K562 (cell line): ENCODE results near the gene PTPN7. TPM values are rescaled to one million over a fixed set of nuclear protein-coding genes. Genes with fewer than 3 reads are reported as not detected.

Experiments
- ATAC-seq: fragments of 200-7000 bp; cut with Tn5 transposase; 3 replicates; pipeline ENCODE4 v1.9.1; 2020; ENCODE audit warnings: moderate library complexity
- BruUV-seq: library from RNA; stranded (reverse); fragments of 400-500 nt; replicated peaks from 2 replicates; lab custom pipeline; 2021; lab: Mats Ljungman, UMichigan
- CTCF ChIA-PET: fragments of 300-600 bp; formaldehyde crosslinking; extraction: SDS; loops from one replicate; lab custom pipeline; 2021; ENCODE audit warnings: low intra/inter-chr PET ratio; lab: Yijun Ruan, JAX
- POLR2A ChIA-PET: fragments of 300-600, 350-650 bp; sonication (Branson Sonifier 250); formaldehyde crosslinking; extraction: SDS; loops from one replicate; lab custom pipeline; 2021; ENCODE audit warnings: antibody characterized with exemption, inconsistent platforms; lab: Yijun Ruan, JAX
- DNase-seq, 4 experiments: peaks; one replicate each; pipeline versions ENCODE4 v3.0.0 to v3.0.0-alpha.2; 2011 to 2018; ENCODE audit warnings: low spot score in 3 of 4, mixed read lengths in 3 of 4; ENCODE audit errors: extremely low read depth in 1 of 4
- FAIRE-seq: peaks from 2 replicates; lab custom pipeline; 2011; peaks lifted over from hg19 to GRCh38; lab: Jason Lieb, UNC
- H2AFZ ChIP-seq: 2 replicates; pipeline ENCODE4 v1.6.0; 2011; ENCODE audit warnings: low read depth, low read length, control low read depth, inconsistent platforms
- H3K27ac ChIP-seq: fragments of 200-600 bp; 3 replicates; pipeline ENCODE4 v1.8.0; 2011; ENCODE audit warnings: low read depth, mild to moderate bottlenecking, control low read depth, inconsistent platforms, low read length, moderate library complexity, mixed read lengths; ENCODE audit errors: extremely low read depth
- H3K27me3 ChIP-seq, 2 experiments: fragments of 300-600 bp in 1 of 2; 2 replicates in 1 of 2; 3 replicates in 1 of 2; pipeline versions ENCODE4 v1.6.0 to v1.8.0; 2011; ENCODE audit warnings: inconsistent platforms in 2 of 2, low read length in 2 of 2, mild to moderate bottlenecking in 1 of 2, mixed read lengths in 1 of 2, moderate library complexity in 1 of 2; ENCODE audit not compliant: control insufficient read depth in 2 of 2, insufficient read depth in 2 of 2
- H3K36me3 ChIP-seq: fragments of 300-600 bp; 3 replicates; pipeline ENCODE4 v1.8.0; 2011; ENCODE audit warnings: mild to moderate bottlenecking, low read length, inconsistent platforms; ENCODE audit not compliant: control insufficient read depth, insufficient read depth
- H3K4me1 ChIP-seq, 2 experiments: fragments of 200-600 bp in 1 of 2; replicated peaks in 1 of 2; 2 replicates in 1 of 2; 3 replicates in 1 of 2; pipeline versions ENCODE4 v1.5.1 to v1.8.0; 2011; ENCODE audit warnings: inconsistent platforms in 2 of 2, low read length in 2 of 2, mild to moderate bottlenecking in 1 of 2, mixed read lengths in 1 of 2, moderate library complexity in 1 of 2; ENCODE audit not compliant: control insufficient read depth in 2 of 2, insufficient read depth in 2 of 2
- H3K4me2 ChIP-seq: 2 replicates; pipeline ENCODE4 v1.6.1; 2011; ENCODE audit warnings: low read length, control low read depth, inconsistent platforms, mixed read lengths; ENCODE audit not compliant: insufficient read depth
- H3K4me3 ChIP-seq: fragments of 200-600 bp; sonication (generic), shearing (Covaris generic); 2 replicates; pipeline ENCODE4 v1.5.1; 2016; ENCODE audit warnings: control low read depth, inconsistent platforms
- H3K79me2 ChIP-seq: fragments of 200-600 bp; 3 replicates; pipeline ENCODE4 v1.8.0; 2011; ENCODE audit warnings: low read length, inconsistent platforms; ENCODE audit not compliant: control insufficient read depth, insufficient read depth
- H3K9ac ChIP-seq, 2 experiments: 2 replicates each; pipeline versions ENCODE4 v1.6.0 to v1.6.1; 2011; ENCODE audit warnings: low read depth in 2 of 2, low read length in 2 of 2, control low read depth in 1 of 2, inconsistent platforms in 1 of 2, mild to moderate bottlenecking in 1 of 2, mixed read lengths in 1 of 2; ENCODE audit not compliant: insufficient read depth in 1 of 2
- H3K9me1 ChIP-seq: one replicate; pipeline ENCODE4 v1.6.0; 2011; ENCODE audit warnings: inconsistent platforms, mild to moderate bottlenecking, low read length, moderate library complexity; ENCODE audit not compliant: control insufficient read depth, insufficient read depth
- H3K9me3 ChIP-seq: replicated peaks from 2 replicates; pipeline ENCODE4 v1.5.1; 2011; ENCODE audit warnings: low read depth, low read length, inconsistent platforms; ENCODE audit not compliant: control insufficient read depth, insufficient read depth
- H4K20me1 ChIP-seq: replicated peaks from 2 replicates; pipeline ENCODE4 v1.6.1; 2011; ENCODE audit warnings: low read length, inconsistent platforms, mixed read lengths; ENCODE audit not compliant: control insufficient read depth, insufficient read depth
- CREB1 ChIP-seq, 2 experiments: sonication (generic) in 1 of 2; formaldehyde crosslinking in 1 of 2; IDR thresholded peaks; 2 replicates each; pipeline versions ENCODE4 v1.6.1 to v1.8.0; 2012 to 2022; ENCODE audit warnings: inconsistent platforms in 1 of 2, mild to moderate bottlenecking in 1 of 2, missing genetic modification reagents in 1 of 2, moderate library complexity in 1 of 2
- DNMT1 ChIP-seq: fragments of 450-650 bp; IDR thresholded peaks from 2 replicates; pipeline ENCODE4 v1.6.1; 2016; ENCODE audit warnings: antibody characterized with exemption, mild to moderate bottlenecking
- FIP1L1 ChIP-seq: fragments of 200-400 bp; formaldehyde crosslinking; IDR thresholded peaks from 2 replicates; pipeline ENCODE4 v1.6.1; 2018; ENCODE audit warnings: mild to moderate bottlenecking, low read depth, low read length; ENCODE audit not compliant: poor library complexity, severe bottlenecking
- KDM1A ChIP-seq, 2 experiments: fragments of 450-650 bp; IDR thresholded peaks; 2 replicates each; pipeline ENCODE4 v1.6.1; 2016; ENCODE audit warnings: mild to moderate bottlenecking in 2 of 2
- NEUROD1 ChIP-seq: fragments of 150-350 bp; IDR thresholded peaks from 2 replicates; pipeline ENCODE4 v1.6.1; 2014; ENCODE audit warnings: borderline replicate concordance, low read length, low read depth; ENCODE audit not compliant: partially characterized antibody
- RBM39 ChIP-seq: fragments of 200-400 bp; formaldehyde crosslinking; optimal IDR thresholded peaks from 2 replicates; pipeline ENCODE3; 2018; ENCODE audit warnings: low read depth, low read length
- ZNF143 ChIP-seq: sonication (generic); formaldehyde crosslinking; IDR thresholded peaks from 2 replicates; pipeline ENCODE4 v1.9.0; 2022; ENCODE audit warnings: mild to moderate bottlenecking, missing genetic modification reagents
- ZNF311 ChIP-seq: fragments of 250-450 bp; sonication (Bioruptor Pico); IDR thresholded peaks from 2 replicates; pipeline ENCODE4 v1.4.0; 2020; ENCODE audit warnings: mild to moderate bottlenecking, moderate library complexity
- WGBS: fragments of 100-300 bp; shearing (Covaris generic); methylation state at CpG from one replicate; pipeline ENCODE4 v1.1.6; 2016; ENCODE audit warnings: low coverage, mixed read lengths; ENCODE audit not compliant: insufficient coverage; ENCODE audit errors: missing lambda C conversion rate; 5-methylcytosine and 5-hydroxymethylcytosine counted together
- in situ Hi-C: fragments of 300-500 bp; cut with MboI; formaldehyde crosslinking; loops from 4 replicates; pipeline ENCODE4 v1.15.0; 2018; ENCODE audit warnings: inconsistent platforms, mixed read lengths
- intact Hi-C: fragments of 100-400 bp; cut with micrococcal nuclease; formaldehyde crosslinking; loops from 2 replicates; pipeline ENCODE4 v1.14.2; 2022
- polyA plus RNA-seq, 8 experiments: library from polyadenylated mRNA; depleted of rRNA in 4 of 8; stranded (reverse) in 5 of 8; unstranded in 3 of 8; fragments of >200 nt; fragmentation: Nextera tagmentation in 2 of 8; fragmentation: Illumina TruSeq in 1 of 8; extraction: Ambion mirVana in 2 of 8; extraction: Trizol in 1 of 8; gene quantifications; 2 replicates each; pipeline versions ENCODE4 v1.2.1 to v1.2.3, GENCODE V29; 2011 to 2014; ENCODE audit warnings: inconsistent platforms in 1 of 8, missing spikeins in 1 of 8
- total RNA-seq, 7 experiments: library from RNA; depleted of rRNA in 6 of 7; stranded (reverse); fragments of >200 nt in 6 of 7; fragmentation: Illumina TruSeq in 2 of 7; extraction: Trizol in 2 of 7; gene quantifications; 2 replicates each; pipeline versions ENCODE4 v1.2.1 to v1.2.3, GENCODE V29; 2011 to 2021; ENCODE audit warnings: low replicate concordance in 1 of 7

The PTPN7 gene
- total and polyA plus RNA-seq, 9 of the 15 experiments (the other 6 are each of a cell fraction or from before 2014, with no cell fraction given), result 18.7 to 144 (median 120) TPM

DNA sequence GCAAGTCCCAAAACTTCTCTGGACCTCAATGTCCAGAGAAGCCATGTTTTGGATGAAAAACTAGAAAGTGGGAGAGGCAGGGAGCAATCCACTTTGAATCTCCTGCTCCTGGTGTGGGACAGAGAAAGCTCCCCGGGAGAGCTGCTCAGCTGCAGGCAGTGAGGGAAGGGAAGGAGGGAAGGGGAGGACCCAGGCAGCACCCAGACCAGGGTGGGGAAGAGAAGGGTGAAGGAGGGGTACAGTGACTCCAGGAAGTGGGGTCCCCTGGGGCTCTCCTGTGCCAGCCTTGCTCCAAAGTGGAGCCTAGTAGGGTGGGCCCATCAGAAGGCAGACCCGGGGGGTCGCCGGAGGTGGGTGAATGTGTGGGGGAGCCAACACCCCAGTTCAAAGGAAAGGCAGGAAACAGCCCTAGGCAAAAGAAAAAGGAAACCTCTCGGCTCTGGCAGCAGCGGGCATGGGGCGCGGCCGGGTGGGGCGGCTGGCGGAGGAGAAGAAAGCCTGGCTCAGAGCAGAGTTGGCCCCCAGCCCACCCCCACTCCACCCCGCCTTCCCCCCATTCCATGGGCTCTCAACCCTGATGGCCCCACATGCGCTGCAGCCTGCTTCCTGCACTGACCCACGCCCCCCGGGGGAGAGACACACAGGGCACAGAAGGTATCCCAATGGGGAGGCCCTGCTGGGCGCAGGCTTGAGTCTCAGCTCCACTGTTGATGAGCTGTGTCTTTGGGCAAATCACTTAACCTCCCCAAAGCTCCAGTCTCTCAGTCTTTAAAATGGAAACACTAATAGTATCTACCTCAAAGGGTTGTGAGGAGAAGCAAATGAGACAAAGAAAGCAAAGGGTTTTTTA lies 38.9 kb upstream of the PTPN7 start:
- Histone ChIP-seq H3K79me2 (no peaks in the 10 kb centered on the region), H3K9me3 (peaks cover under 1% of the 10 kb centered on the region; the same call in 1 of the 2 replicates), H2AFZ (no peak overlapping the region), H4K20me1 (no peaks in the 10 kb centered on the region), H3K9me1 (no peaks in the 10 kb centered on the region), H3K4me1 (peaks cover 7 to 11% of the 10 kb centered on the region in 2 experiments; a peak in 4 of 5 replicates), H3K4me3 (no peak overlapping the region), H3K27me3 (peaks cover 6 to 53% of the 10 kb centered on the region in 2 experiments; a peak in 3 of 5 replicates), H3K36me3 (no peaks in the 10 kb centered on the region), H3K27ac (no peak overlapping the region), H3K9ac (no peak overlapping the region), H3K4me2 (no peak overlapping the region)
- in situ Hi-C loops (no loop called here), intact Hi-C loops (no loop called here)
- POLR2A ChIA-PET, result interaction anchor here (0.8 to 1.4 kb wide), 3 partner anchors 9 to 69 kb away, joined by 3 to 5 read pairs (median 4); no protein-coding TSS in a partner anchor
- WGBS, result 10% methylated on average over 15 of the region's 16 CpGs
- CTCF ChIA-PET, result no interaction called here
- ATAC-seq (no peak), FAIRE-seq (no peak), DNase-seq (no peak)
- no TSS peak for BruUV-seq
- TF ChIP-seq NEUROD1 (no peak), DNMT1 (no peak), KDM1A (IDR thresholded peaks at IDR 0.05) (no peak), ZNF143 (CRISPR knock-in tag) (no peak), FIP1L1 (no peak), RBM39 (no peak), ZNF311 (CRISPR knock-in tag) (no peak), CREB1 (IDR thresholded peaks at IDR 0.05) (no peak), CREB1 (CRISPR knock-in tag; IDR thresholded peaks at IDR 0.05) (no peak)
